Measurements from ENCODE around the gene SFR1. TPM values are rescaled to one million over a fixed set of nuclear protein-coding genes. Genes with fewer than 3 reads are reported as not detected.

Gene SFR1
- total RNA-seq, 1 experiment from 2014 or later: 8.9 TPM

DNA sequence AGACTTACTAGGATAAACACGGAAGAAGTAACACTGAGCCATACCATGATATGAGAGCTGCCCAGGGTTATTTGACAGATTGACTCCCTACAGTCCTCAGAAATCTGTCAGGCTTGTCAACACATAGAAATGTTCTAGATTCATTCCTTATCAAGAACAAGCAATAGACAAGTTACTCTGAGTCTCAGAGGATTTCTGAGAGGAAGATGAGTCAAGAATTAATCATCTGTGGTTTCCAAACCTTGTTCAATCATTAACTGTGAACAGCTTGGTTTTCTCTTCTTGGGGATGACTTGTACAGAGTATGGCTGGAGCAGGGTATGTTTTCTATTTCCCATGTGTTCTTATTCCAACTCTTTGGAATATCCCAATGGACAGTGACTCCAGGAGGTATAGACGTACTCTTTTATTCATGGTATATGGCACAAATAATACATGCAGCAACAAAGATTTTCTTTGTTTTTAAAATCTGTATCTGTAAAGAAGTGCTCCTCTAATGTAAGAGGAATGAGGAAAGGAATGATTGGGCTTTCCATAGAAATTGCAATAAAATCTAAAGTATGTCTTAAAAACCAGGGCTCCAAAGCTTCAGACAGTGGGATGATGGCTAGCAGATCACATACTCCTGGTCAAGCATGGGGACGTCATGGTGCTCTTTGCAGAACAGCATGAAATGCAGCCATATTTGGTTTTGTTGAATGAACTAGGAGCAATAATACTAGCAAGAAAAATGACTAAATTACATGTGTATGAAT is 11.9 kb upstream of the SFR1 start:
- TF ChIP-seq, protein P1, sequence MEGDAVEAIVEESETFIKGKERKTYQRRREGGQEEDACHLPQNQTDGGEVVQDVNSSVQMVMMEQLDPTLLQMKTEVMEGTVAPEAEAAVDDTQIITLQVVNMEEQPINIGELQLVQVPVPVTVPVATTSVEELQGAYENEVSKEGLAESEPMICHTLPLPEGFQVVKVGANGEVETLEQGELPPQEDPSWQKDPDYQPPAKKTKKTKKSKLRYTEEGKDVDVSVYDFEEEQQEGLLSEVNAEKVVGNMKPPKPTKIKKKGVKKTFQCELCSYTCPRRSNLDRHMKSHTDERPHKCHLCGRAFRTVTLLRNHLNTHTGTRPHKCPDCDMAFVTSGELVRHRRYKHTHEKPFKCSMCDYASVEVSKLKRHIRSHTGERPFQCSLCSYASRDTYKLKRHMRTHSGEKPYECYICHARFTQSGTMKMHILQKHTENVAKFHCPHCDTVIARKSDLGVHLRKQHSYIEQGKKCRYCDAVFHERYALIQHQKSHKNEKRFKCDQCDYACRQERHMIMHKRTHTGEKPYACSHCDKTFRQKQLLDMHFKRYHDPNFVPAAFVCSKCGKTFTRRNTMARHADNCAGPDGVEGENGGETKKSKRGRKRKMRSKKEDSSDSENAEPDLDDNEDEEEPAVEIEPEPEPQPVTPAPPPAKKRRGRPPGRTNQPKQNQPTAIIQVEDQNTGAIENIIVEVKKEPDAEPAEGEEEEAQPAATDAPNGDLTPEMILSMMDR (IDR thresholded peaks at IDR 0.05; ENCODE audit: unreplicated experiment): no peak
- DNase-seq (ENCODE audit: unreplicated experiment): peak; percentile 70
- Mint-ChIP-seq H3K4me1 (ENCODE audit: insufficient read depth, unreplicated experiment) (peaks cover 11% of the 10 kb centered on the region), H3K36me3 (ENCODE audit: insufficient read depth, unreplicated experiment) (no peaks in the 10 kb centered on the region), H3K27ac (ENCODE audit: low read depth, unreplicated experiment) (peak overlapping the region; percentile 87), H3K4me3 (ENCODE audit: unreplicated experiment) (no peak overlapping the region), H3K9me3 (ENCODE audit: unreplicated experiment) (no peaks in the 10 kb centered on the region), H3K27me3 (ENCODE audit: insufficient read depth, unreplicated experiment) (no peaks in the 10 kb centered on the region)
- POLR2A ChIA-PET: interaction anchor here (0.6 to 4.5 kb wide), 9 partner anchors 10 to 173 kb away, joined by 3 to 82 read pairs (median 27); partner anchors contain the start of genes COL17A1 and SFR1
- CTCF ChIA-PET: interaction anchor here (0.9 to 1.6 kb wide), 5 partner anchors 11 to 225 kb away, joined by 3 to 6 read pairs (median 4); partner anchors contain the start of gene SFR1
- intact Hi-C loops (cut with micrococcal nuclease): no loop called here
- TSS peak; percentile 39 for BruUV-seq (replicated peaks)

DNA sequence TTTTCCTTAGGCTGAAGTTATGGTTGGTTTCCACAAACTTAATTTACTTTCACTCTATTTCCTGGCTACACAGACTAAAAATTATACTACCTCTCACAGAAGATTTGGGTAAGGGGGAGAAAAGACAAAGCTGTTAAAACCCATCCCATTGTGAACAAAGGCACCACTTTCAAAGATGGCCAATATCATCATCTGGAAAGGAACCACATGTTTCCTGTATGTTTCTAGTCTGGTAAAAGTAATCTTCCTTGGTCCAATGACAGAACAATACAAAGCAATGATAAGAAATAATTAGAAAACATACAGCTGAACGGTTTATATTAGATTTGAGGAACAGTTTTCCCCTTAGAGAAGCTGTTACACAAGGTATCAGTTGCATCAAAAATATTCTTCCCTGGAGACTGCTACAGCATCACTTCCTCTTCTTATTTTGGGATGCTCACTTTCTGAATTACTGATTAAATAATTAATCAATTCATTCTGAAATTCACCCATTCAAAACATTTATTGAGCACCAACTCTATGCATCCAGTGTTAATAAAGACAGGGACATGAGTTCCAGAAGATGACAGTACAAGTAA is 8.5 kb upstream of the SFR1 start:
- Mint-ChIP-seq H3K27me3 (ENCODE audit: insufficient read depth, unreplicated experiment) (no peaks in the 10 kb centered on the region), H3K9me3 (ENCODE audit: unreplicated experiment) (no peaks in the 10 kb centered on the region), H3K36me3 (ENCODE audit: insufficient read depth, unreplicated experiment) (no peaks in the 10 kb centered on the region), H3K27ac (ENCODE audit: low read depth, unreplicated experiment) (no peak overlapping the region), H3K4me1 (ENCODE audit: insufficient read depth, unreplicated experiment) (peaks cover 33% of the 10 kb centered on the region), H3K4me3 (ENCODE audit: unreplicated experiment) (no peak overlapping the region)
- intact Hi-C loops (cut with micrococcal nuclease): no loop called here
- CTCF ChIA-PET: interaction anchor here (1.4 kb wide), 1 partner anchor 32 kb away, joined by 4 read pairs; no protein-coding TSS in a partner anchor
- no peak for DNase-seq (ENCODE audit: unreplicated experiment)
- TF ChIP-seq, protein P1 (IDR thresholded peaks at IDR 0.05; ENCODE audit: unreplicated experiment): no peak
- POLR2A ChIA-PET: interaction anchor here (1.7 to 14.6 kb wide), 3 partner anchors 8 to 34 kb away, joined by 7 to 1749 read pairs (median 8); partner anchors contain the start of gene COL17A1
- BruUV-seq (replicated peaks): no TSS peak

DNA sequence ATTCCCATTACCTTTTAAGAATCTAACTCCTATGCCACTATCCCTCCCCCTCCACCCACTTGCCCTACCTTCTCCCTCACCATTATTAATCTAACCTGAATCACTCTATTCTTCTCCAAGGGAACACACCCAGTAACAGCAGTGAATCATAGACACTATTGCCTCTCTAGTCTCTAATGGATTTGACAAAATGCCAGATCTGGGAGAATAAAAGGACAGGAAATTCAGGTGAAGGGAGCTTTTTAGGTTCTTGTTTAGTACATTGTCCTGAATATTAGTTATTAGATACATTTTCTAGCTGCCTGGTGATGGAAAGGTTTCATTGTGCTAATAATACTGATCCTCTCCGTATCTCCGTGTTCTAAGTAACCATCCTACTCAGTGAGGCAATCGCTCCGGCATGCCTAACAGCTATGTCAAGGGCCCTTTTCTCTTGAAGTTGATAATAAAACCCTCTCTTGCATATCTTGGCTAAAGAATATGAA is 4.1 kb upstream of the SFR1 start:
- TF ChIP-seq, protein P1 (IDR thresholded peaks at IDR 0.05; ENCODE audit: unreplicated experiment): no peak
- peak; percentile 93 for DNase-seq (ENCODE audit: unreplicated experiment)
- ChIA-PET POLR2A (interaction anchor here (0.7 to 14.6 kb wide), 16 partner anchors 9 to 237 kb away, joined by 3 to 1749 read pairs (median 4); partner anchors contain the start of genes COL17A1 and GSTO1), CTCF (interaction anchor here (7.4 kb wide), 1 partner anchor 36 kb away, joined by 157 read pairs; no protein-coding TSS in a partner anchor)
- H3K4me3 Mint-ChIP-seq (ENCODE audit: unreplicated experiment): peak overlapping the region; percentile 49
- H3K27me3 Mint-ChIP-seq (ENCODE audit: insufficient read depth, unreplicated experiment): no peaks in the 10 kb centered on the region
- H3K27ac Mint-ChIP-seq (ENCODE audit: low read depth, unreplicated experiment): peak overlapping the region; percentile 99
- intact Hi-C loops (cut with micrococcal nuclease): no loop called here
- H3K9me3 Mint-ChIP-seq (ENCODE audit: unreplicated experiment): no peaks in the 10 kb centered on the region
- BruUV-seq (replicated peaks): no TSS peak
- peaks cover 43% of the 10 kb centered on the region for H3K4me1 Mint-ChIP-seq (ENCODE audit: insufficient read depth, unreplicated experiment)
- no peaks in the 10 kb centered on the region for H3K36me3 Mint-ChIP-seq (ENCODE audit: insufficient read depth, unreplicated experiment)

DNA sequence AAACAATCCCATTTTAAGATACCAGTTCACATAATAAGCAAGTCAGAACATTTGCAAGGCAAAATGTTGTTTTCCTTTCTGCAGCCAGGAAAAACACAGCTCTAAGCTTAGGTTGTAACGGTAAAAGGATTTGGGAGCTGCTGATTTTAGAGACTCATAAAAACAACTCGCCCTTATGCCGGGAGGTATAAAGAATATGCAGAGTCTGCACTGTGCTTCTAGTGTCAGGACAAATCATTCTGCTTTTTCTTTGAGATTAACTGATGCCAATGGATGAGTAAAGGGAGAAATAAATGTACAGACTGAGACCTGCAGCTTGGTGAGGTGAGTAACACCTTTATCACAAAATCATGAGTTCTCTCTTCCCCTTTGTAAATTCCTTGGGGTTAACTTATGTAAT is 2.0 kb upstream of the SFR1 start:
- peaks cover 6% of the 10 kb centered on the region for H3K36me3 Mint-ChIP-seq (ENCODE audit: insufficient read depth, unreplicated experiment)
- H3K27ac Mint-ChIP-seq (ENCODE audit: low read depth, unreplicated experiment): peak overlapping the region; percentile 99
- H3K9me3 Mint-ChIP-seq (ENCODE audit: unreplicated experiment): no peaks in the 10 kb centered on the region
- peak overlapping the region; percentile 79 for H3K4me3 Mint-ChIP-seq (ENCODE audit: unreplicated experiment)
- POLR2A ChIA-PET: interaction anchor here (0.6 to 14.6 kb wide), 24 partner anchors 11 to 361 kb away, joined by 3 to 1749 read pairs (median 14); partner anchors contain the start of genes COL17A1, GSTO1 and SLK
- peaks cover 51% of the 10 kb centered on the region for H3K4me1 Mint-ChIP-seq (ENCODE audit: insufficient read depth, unreplicated experiment)
- no peaks in the 10 kb centered on the region for H3K27me3 Mint-ChIP-seq (ENCODE audit: insufficient read depth, unreplicated experiment)
- TF ChIP-seq, protein P1 (IDR thresholded peaks at IDR 0.05; ENCODE audit: unreplicated experiment): no peak
- no TSS peak for BruUV-seq (replicated peaks)
- peak; percentile 44 for DNase-seq (ENCODE audit: unreplicated experiment)
- intact Hi-C loops (cut with micrococcal nuclease): loop anchor here (5.0 kb wide), 1 partner anchor 232 kb away; the partner anchor contains the start of gene CFAP58
- CTCF ChIA-PET: interaction anchor here (1.1 to 7.4 kb wide), 6 partner anchors 16 to 150 kb away, joined by 4 to 157 read pairs (median 19); no protein-coding TSS in a partner anchor
